Retina (tissue), 1 donor: ENCODE data around the gene MT1A.
"Not testable (repeated sequence)": the region's sequence is repeated elsewhere in the genome, so short reads cannot be mapped to it uniquely, and the experiment has no call there.

ENCODE experiments used
- DNase-seq: peaks from one replicate; pipeline ENCODE4 v3.0.0-alpha.2; 2016

Gene MT1A

DNA sequence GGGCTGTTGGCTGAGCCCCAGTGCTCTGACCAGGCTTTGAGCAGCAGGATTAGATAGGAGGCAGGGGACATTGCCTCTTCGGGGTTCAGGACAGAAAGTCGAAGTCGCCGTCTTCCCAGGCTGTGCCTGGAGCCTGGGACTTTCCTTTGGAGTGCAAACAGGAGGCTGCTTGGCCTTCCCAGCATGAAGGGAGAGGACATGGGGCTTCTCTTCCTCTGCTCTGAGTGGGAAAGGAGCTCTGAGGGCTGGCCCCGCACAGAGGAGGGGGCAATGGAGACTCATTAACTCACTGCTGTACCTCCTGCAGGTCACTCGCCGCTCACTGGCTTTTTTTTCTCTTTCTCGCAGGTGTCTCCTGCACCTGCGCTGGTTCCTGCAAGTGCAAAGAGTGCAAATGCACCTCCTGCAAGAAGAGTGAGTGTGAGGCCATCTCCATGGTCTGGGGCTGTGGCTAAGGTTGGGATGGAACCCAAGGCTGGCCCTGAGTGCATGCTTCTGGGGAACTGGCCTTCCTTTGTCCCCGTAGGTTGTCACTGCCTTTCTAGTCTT, 19.9 kb downstream of the MT1A start:
- no peak for DNase-seq

DNA sequence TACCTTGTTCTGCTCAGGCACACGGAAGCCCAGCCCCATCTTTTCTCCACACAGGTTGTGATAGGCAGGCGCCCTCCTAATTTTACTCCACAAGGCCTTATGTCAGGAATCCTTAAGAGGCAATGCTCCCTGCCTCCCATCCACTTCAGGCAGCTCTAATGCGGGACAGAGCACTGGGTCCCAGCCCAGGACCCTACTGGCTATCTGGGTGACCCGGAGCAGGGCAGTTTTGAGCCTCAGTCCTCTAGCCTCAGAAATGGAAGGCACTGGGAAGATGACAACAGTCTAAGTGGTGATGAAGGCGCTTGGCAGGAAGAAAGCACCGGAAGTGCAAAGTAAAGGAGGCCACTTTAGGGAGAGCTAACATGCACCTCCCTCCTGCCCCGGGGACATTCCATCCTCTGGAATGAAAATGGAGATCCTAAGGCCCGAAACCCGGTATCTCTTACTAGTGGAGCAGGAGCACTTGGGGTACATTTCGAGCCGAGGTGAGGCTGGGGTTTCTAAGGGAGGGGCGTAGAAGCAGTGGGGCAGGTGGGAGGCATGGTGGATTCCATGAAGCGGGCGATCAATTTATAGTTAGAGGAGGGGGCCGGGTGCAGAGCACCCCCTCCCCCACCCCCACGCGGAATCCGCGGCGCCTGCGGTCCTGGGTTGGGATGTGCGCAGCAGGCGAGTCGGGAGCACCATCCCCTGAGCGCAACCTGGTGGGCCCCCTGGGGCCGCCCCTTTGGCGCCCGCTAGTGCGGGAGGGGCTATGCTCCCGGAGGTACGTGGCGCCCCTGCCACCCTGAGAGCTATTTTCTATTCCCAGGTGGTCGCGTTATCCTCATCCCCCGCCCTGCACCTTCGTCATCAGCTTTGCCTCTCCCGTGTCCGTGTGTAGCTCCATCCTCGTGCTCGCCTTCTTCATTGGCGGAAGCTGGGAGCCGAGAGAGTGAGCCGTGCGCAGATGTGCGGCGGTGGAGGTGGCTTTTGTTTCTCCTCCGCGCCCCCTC, 24.2 kb downstream of the MT1A start:
- peak; percentile 63 for DNase-seq

DNA sequence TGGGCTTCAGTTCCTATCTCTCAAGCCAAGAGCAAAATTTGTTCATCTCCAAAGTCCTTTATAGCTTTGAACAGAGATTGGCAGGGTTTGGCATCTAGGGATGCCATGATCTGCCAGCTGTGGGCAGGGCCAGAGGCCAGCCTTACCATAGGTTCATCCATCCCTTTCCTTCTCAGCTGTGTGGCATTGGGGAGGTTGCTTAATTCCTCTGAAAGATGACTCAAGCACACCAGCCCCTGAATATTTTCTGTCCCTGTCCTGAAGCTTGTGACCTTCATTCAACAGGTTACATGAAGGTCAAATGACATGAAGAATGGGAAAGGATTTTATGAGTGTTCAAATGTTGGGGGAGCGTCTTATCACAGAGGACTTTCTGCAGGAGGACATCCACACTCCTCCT, 26.0 kb downstream of the MT1A start:
- DNase-seq: no peak

GRCh38 chr16:56665286-56666261, 27.1 kb downstream of the MT1A start:
- DNase-seq: not testable (repeated sequence)

DNA sequence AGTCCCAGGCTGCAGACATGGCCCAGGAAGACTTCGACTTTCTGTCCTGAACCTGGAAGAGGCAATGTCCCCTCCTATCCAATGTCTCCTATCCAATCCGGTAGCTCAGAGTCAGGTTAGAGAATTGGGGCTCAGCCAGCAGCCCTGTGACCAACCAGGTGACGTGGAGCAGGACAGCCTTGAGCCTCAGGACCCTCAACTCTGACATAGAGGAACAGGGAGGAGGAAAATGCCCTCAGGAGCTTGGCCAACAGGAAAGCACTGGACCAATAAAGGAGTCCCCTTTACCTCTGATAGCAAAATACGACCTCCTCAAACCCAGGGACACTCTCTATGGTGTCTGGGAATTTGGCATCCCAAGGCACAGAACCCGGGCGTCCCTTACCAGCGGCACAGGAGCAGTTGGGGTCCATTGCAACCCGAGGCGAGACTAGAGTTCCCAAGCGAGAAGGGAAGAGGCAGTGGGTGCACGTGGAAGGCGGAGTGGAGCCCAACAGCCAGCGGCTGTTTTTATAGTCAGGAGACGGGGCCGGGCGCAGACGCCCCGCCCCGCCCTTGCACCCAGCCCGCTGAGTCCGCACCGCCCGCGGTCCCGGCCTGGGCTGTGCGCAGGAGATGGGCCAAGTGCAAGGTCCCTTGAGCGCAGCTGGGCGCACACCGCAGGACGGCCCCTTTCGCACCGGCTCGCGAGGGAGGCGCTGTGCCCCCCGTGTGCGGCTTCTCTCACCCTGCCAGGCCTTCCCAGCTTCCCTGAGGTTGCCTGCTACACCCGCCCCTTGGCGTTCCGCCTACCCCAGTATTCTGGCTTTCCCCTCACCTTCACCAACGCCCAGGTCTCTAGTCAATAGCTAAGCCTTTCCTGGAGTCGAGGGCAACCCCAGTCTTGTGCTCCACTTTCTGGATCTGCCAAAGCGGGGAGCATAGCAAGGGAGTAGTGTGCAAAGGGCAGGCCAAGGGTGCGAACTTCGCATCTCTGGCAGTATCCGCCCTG, 29.4 kb downstream of the MT1A start, which contains the start of gene MT1G:
MT1G (minus strand) TSS at position 485 of the 991 bp plus-strand sequence; CDS start at position 413, 72 bp downstream.
- DNase-seq: no peak

GRCh38 chr16:56669005-56669839, 30.8 kb downstream of the MT1A start, which contains the start of gene MT1H:
Gene MT1H, plus strand, starts transcription at chr16:56669814. Its CDS starts 71 bp downstream, at chr16:56669885.
- DNase-seq: no peak

DNA sequence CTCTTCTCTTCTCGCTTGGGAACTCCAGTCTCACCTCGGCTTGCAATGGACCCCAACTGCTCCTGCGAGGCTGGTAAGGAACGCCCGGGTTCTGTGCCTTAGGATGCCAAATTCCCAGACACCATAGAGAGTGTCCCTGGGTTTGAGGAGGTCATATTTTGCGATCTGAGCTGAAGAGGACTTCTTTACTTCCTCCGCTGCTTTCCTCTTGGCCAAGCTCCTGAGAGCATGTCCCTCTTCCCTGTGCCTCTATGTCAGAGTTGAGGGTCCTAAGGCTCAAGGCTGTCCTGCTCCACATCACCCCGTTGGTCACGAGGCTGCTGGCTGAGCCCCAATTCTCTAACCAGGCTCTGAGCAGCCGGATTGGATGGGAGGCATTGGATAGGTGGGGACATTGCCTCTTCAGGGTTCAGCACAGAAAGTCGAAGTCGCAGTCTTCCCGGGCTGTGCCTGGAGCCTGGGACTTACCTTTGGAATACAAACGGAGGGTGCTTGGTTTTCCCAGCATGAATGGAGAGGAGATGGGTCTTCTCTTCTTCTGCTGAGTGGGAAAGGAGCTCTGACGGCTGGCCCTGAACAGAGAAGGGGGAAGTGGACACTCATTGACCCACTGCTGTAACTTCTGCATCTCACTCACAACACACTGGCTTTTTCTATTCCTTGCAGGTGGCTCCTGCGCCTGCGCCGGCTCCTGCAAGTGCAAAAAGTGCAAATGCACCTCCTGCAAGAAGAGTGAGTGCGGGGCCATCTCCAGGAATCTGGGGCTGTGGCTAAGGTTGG, 31.6 kb downstream of the MT1A start:
- no peak for DNase-seq

GRCh38 chr16:56670620-56670934, 32.1 kb downstream of the MT1A start:
- no peak for DNase-seq

DNA sequence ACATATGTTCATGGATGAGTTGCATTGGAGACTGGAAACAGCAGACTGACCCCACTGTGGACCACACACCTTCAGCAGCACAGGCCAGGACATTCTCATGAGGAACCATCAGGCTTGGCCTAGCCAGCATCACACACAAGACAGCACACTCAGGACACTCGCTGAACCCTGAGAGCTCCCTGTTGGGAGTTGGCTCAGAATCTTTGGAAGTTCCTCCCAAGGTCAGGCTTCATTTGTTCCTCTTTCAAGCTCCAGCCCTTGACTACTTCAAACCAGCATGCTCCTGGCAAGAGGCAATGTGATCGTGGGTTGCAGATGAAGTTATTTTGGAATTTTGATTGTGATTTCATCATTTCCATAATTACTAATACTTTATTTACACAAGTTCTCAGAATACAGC, 33.2 kb downstream of the MT1A start:
- not testable (repeated sequence) for DNase-seq

GRCh38 chr16:56672171-56672570, 33.7 kb downstream of the MT1A start:
- not testable (repeated sequence) for DNase-seq

DNA sequence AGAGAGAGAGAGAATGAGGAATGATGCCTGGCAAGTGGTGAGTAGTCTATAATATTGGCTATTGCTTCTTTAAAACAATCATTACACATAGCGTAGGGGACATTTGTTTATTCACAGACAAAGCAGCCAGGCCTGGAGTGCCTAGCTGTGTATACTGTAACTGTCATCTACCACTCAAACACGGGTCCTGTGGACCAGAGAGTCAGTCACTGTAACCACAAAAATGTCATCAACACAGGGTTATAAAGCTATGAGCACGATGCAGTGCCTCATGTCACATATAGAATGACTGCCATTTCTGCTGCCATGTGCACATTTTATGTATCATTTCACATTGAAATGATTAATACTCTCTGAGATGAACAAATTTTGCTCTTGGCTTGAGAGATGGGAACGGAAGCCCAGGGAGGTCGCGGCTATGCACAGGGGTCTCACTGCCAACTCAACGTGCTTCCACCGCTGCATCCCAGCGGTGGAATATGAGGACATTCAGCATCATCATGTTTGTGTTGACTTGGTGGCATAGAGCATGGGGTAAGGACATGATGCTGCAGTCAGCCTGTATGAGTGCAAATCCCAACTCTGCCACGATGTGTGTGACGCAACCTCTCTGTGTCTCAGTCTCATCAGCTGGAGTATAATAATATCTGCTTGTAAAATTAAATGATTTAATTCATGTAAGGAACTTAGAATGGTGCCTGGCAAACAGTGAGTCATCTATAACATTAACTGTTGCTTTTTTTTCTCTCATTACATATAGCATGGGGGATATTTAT, 34.5 kb downstream of the MT1A start:
- DNase-seq: no peak

DNA sequence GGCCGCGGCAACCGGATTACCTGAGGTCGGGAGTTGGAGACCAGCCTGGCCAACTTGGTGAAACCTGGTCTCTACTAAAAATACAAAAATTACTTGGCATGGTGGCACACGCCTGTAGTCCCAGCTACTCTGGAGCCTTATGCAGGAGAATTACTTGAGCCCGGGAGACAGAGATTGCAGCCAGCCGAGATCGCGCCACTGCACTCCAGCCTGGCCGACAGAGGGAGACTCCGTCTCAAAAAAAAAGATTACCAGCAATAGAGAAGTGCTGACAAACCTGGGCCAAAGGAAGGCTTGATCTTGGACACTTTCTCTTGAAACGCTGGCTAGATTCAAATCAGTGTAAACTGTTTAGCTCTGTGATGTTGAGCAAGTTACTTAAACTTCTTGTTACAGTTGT, 35.5 kb downstream of the MT1A start:
- no peak for DNase-seq

- DNase-seq: not testable (repeated sequence)
Observed at GRCh38 chr16:56674570-56674969, 36.1 kb downstream of the MT1A start.

DNA sequence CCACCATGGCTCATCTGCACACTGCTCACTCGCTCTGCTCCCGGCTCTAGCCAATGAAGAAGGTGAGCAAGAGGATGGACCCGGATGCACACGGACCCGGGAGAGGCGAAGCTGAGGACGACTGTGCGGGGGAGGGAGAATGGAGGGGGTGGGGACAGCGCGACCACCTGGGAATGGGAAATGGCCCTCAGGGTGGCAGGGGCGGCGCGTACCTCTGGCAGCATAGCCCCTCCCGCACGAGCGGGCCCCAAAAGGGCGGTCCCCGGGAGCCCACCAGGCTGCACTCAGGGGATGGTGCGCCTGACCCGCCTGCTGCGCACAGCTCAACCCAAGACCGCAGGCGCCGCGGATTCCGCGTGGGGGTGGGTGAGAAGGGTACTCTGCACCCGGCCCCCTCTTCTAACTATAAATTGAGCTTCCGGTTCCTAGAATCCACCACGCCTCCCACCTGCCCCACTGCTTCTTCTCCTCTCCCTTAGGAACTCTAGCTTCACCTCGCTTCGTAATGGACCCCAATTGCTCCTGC, 37.3 kb downstream of the MT1A start:
- DNase-seq: no peak

DNA sequence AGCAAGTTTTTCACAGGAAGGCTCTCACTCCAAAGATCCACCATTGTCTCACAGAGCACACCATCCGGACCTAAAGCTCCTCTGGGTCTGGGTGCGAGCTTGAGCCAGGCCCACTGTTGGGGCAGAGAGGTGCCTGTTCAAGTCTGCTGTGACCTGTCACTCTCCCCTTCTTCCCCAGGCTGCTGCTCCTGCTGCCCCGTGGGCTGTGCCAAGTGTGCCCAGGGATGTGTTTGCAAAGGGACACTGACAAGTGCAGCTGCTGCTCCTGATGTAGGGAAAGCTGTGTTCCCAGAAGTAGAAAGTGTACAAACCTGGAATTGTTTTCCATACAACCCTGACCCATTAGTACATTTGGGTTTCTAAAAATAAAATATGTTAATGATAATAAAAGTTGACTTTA, 39.0 kb downstream of the MT1A start:
- no peak for DNase-seq

- no peak for DNase-seq
Observed at GRCh38 chr16:56679078-56679730, 40.7 kb downstream of the MT1A start.

DNA sequence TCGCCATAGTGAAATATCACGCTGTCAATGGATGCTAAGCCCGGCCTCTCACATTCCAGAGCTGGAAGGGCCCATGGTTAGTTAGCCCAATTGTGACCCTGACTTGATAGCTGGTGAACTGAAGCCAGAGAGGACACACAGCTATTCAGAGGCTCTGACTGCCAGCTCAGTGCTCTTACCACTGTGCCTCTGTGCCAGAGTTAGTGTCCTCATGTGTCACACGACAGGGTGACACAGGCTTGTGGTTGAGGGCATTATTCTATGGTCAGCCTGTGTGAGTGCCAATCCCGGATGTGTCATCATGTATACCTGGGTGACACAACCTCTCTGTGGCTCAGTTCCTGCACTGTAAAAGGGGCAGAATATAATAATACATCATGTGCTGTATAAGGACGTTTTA, 41.4 kb downstream of the MT1A start:
- no peak for DNase-seq
